Coronary artery (tissue), 2 donors: Measurements from ENCODE around the gene GNAL.

Experiments
- DNase-seq: peaks from one replicate; pipeline ENCODE4 v3.0.0-alpha.2; 2017; ENCODE audit warnings: low spot score
- H3K27ac ChIP-seq, 2 donors: fragments of 200-600 bp; sonication (generic); one replicate each; pipeline ENCODE4 v1.5.1; 2016 to 2019
- H3K4me3 ChIP-seq: fragments of 200-600 bp; sonication (generic); 2 replicates; pipeline ENCODE4 v1.5.1; 2016; ENCODE audit warnings: mild to moderate bottlenecking, moderate library complexity
- CTCF ChIP-seq: fragments of 200-600 bp; sonication (generic); IDR thresholded peaks from one replicate; pipeline ENCODE4 v1.5.1; 2019; ENCODE audit warnings: antibody characterized with exemption

GNAL gene

DNA sequence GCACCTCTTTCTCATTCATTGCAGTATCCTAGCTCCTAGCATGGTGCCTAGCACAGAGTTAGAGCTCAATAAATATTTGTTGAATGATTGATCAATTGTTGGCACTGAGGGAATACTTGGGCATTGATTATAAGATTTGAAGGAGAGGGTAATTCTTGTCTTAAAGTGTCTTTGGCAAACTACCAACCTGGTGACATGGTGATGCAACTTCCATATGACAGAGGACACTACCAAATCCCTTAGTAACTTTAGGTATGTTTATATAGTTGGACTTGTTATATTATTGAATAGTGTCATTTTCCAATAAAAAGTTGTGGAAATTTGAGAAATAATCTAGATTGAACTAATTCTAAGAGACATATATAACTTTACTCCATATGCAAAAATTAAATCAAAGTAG, 103.6 kb downstream of the GNAL start:
- H3K27ac ChIP-seq: no peak overlapping the region
- no peak for DNase-seq
- H3K4me3 ChIP-seq: no peak overlapping the region
- TF ChIP-seq CTCF: no peak

DNA sequence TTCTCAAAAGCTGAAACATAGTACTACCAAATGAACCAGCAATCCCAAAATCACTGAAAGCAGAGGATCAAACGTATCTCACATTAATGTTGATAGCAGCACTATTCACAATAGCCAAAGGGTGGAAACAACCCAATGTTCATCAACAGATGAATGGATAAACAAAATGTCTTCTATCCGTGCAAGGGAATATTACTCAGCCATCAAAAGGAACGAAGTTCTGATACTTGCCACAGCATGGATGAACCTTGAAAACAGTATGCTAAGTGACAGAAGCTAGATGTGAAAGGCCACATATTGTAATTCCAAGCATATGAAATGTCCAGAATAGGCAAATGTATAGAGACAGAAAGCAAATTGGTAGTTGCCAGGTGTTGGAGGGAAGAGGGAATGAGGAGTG, 105.1 kb downstream of the GNAL start:
- H3K4me3 ChIP-seq: no peak overlapping the region
- no peak for TF ChIP-seq CTCF
- H3K27ac ChIP-seq: no peak overlapping the region
- no peak for DNase-seq

DNA sequence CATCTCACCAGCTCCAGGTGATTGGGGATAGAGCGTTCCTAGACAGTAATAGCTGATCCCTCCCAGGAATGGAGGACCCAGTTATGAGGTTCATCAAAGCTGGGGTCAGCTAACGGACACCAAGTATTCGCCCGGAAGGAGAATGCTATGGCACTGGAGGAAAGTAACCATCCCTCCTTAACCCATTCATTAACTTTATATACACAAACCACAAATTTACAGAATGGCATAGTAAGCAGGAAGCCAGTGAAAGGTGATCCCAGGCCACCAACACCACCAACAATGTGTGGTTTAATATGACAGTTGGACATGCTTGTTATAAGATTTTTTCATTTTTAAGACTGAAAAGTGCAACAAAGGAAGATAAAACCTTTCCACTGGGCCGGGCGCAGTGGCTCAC, 106.9 kb downstream of the GNAL start:
- H3K4me3 ChIP-seq: no peak overlapping the region
- no peak for DNase-seq
- TF ChIP-seq CTCF: no peak
- no peak overlapping the region for H3K27ac ChIP-seq

DNA sequence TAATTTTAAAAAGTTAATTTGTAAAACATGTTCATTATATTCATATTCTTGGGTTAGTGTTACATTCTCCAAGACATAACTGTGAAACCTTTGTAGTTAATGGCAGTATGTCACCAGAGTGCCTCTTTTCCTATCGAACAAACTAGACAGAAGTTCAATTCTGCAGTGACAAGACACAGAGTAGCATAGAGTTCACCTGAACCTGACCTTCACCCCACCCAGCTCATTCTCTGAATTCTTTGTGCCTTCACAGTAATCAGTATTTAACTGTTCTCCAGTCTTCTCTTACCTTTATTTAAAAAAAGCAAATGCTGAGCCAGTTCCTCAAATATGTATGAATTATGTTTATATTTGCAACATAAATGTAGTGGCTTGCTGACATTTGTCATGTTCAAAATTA, 109.2 kb downstream of the GNAL start:
- Histone ChIP-seq H3K27ac (no peak overlapping the region), H3K4me3 (no peak overlapping the region)
- DNase-seq: no peak
- no peak for TF ChIP-seq CTCF

DNA sequence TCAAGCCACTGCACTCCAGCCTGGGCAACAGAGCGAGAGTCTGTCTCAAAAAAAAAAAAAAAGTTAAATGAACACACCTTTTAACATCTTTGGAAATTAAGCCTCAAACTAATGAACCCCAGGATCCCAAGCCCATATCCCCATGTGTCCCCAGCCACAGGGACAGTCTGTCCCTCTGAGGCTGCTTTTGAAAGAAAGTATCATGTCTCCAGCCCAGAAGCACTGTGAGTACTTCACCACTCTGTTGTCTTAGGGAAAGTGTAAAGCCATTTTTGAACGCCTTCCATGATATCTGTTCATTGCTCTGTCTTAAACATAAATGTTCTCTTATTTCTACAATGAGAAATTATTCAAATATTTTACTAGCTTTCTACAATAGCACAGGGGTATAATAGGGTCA, 110.0 kb downstream of the GNAL start:
- no peak overlapping the region for H3K27ac ChIP-seq
- no peak for TF ChIP-seq CTCF
- H3K4me3 ChIP-seq: no peak overlapping the region
- DNase-seq: no peak

DNA sequence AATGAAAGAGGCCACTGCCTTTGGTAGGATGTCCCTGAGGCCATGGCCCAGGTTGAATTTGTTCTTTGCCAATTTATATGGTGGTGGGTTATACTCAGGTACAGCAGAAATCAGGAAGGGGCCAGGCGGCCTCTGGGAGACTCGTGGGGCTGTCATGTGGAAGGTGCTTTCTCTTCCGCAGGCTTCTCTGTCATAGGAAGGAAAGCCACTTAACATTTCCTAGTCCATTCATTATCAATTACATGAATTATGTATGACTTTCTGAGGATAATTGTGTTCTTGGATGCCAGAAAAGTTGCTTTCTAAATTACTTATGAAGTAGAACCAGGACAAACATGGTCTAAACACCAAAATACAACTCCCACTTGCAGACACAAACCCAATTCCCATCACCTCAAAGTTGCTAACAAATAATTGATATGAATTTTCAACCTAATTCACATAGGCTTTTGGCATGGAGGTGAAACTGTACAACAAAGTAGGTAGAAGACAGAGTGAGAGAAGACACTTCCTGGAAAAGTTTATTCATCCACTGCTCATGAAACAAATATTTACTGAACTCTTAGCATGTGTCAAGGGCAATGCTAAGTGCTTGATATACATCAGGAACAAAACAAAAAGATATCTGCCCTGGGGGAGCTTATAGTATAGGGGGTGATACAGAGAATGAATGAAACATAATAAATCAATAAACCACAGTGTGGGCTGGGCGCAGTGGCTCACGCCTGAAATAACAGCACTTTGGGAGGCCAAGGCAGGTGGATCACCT, 111.7 kb downstream of the GNAL start:
- Histone ChIP-seq H3K27ac (no peak overlapping the region), H3K4me3 (no peak overlapping the region)
- TF ChIP-seq CTCF: no peak
- DNase-seq: no peak

DNA sequence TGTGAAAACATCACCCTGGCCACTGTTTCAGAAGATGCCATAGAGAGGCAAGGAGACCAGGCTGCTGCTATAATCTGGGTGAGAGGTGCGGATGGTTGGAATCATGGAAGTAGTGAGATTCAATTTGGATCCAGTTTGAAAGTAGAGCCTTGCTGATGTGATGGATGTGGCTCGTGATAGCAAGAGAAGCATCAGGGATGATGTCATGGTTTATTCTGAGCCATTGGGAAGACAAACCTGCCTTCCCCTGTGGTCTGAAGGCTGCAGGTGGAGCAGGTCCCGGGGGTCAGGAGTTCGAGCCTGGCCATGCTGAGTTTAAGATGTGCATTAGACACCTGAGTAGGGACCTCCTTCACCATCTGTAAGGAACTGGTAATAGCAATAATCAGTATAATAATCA, 112.5 kb downstream of the GNAL start:
- Histone ChIP-seq H3K4me3 (no peak overlapping the region), H3K27ac (no peak overlapping the region)
- DNase-seq: no peak
- TF ChIP-seq CTCF: no peak
